OCI-LY7 (cell line): ENCODE data around the gene CEP164. TPM values are rescaled to one million over a fixed set of nuclear protein-coding genes. Genes with fewer than 3 reads are reported as not detected.

Experiments
- BruUV-seq: library from RNA; stranded (reverse); fragments of 400-500 nt; replicated peaks from 2 replicates; lab custom pipeline; 2021; lab: Mats Ljungman, UMichigan
- CTCF ChIA-PET: fragments of 300-600 bp; sonication (Branson Sonifier 250); formaldehyde crosslinking; loops from one replicate; lab custom pipeline; 2022; ENCODE audit warnings: antibody characterized with exemption; ENCODE audit not compliant: unreplicated experiment; lab: Charles Lee
- POLR2A ChIA-PET: fragments of 300-600 bp; sonication (Branson Sonifier 250); formaldehyde crosslinking; loops from one replicate; lab custom pipeline; 2022; ENCODE audit warnings: antibody characterized with exemption; lab: Charles Lee
- DNase-seq: peaks from one replicate; pipeline ENCODE4 v3.0.0-alpha.2; 2015; ENCODE audit warnings: low spot score
- H2AFZ ChIP-seq: fragments of 200-600 bp; sonication (generic), shearing (Covaris generic); 2 replicates; pipeline ENCODE4 v1.6.1; 2014; ENCODE audit warnings: mild to moderate bottlenecking, antibody characterized with exemption, low read length, moderate library complexity
- H3K27ac ChIP-seq: fragments of 200-600 bp; sonication (generic); 2 replicates; pipeline ENCODE4 v1.5.1; 2014; ENCODE audit warnings: mixed run types, low read depth, mild to moderate bottlenecking, moderate library complexity, low read length, inconsistent platforms; ENCODE audit not compliant: poor library complexity, severe bottlenecking
- H3K36me3 ChIP-seq: fragments of 200-600 bp; sonication (generic); 2 replicates; pipeline ENCODE4 v1.6.1; 2014; ENCODE audit warnings: mild to moderate bottlenecking, antibody characterized with exemption, low read length, moderate library complexity, mixed read lengths; ENCODE audit not compliant: insufficient read depth
- H3K4me1 ChIP-seq: fragments of 200-600 bp; sonication (generic); 2 replicates; pipeline ENCODE4 v1.5.1; 2014; ENCODE audit warnings: mild to moderate bottlenecking, low read length; ENCODE audit not compliant: insufficient read depth, poor library complexity, severe bottlenecking
- H3K4me2 ChIP-seq: fragments of 200-600 bp; sonication (generic); 2 replicates; pipeline ENCODE4 v1.6.1; 2014; ENCODE audit warnings: mild to moderate bottlenecking, low read length
- H3K4me3 ChIP-seq: fragments of 200-600 bp; sonication (generic); 2 replicates; pipeline ENCODE4 v1.5.1; 2014; ENCODE audit warnings: mild to moderate bottlenecking, low read depth, low read length; ENCODE audit not compliant: poor library complexity, severe bottlenecking
- H3K79me2 ChIP-seq: fragments of 200-600 bp; sonication (generic); 2 replicates; pipeline ENCODE4 v1.6.1; 2016; ENCODE audit warnings: low read depth, mild to moderate bottlenecking, low read length, moderate library complexity, mixed read lengths; ENCODE audit not compliant: insufficient read depth
- H3K9me2 ChIP-seq: fragments of 200-600 bp; sonication (generic); 2 replicates; pipeline ENCODE4 v1.6.1; 2016; ENCODE audit warnings: mild to moderate bottlenecking, low read length, mixed read lengths; ENCODE audit not compliant: insufficient read depth
- H3K9me3 ChIP-seq: fragments of 200-600 bp; sonication (generic); 2 replicates; pipeline ENCODE4 v1.6.1; 2014; ENCODE audit warnings: mild to moderate bottlenecking, mixed run types, low read length, mixed read lengths
- H4K20me1 ChIP-seq: fragments of 200-600 bp; sonication (generic); 2 replicates; pipeline ENCODE4 v1.6.1; 2014; ENCODE audit warnings: mild to moderate bottlenecking, antibody characterized with exemption, low read length, moderate library complexity, mixed read lengths; ENCODE audit not compliant: insufficient read depth
- EZH2phosphoT487 ChIP-seq: fragments of 200-600 bp; sonication (generic); IDR thresholded peaks from 2 replicates; pipeline ENCODE4 v1.6.1; 2018; ENCODE audit warnings: low read depth, borderline replicate concordance, mild to moderate bottlenecking, mixed run types, antibody characterized with exemption, low read length, moderate library complexity, mixed read lengths
- intact Hi-C: fragments of 100-400 bp; cut with micrococcal nuclease; formaldehyde crosslinking; loops from one replicate; pipeline ENCODE4 v1.10.0; 2022; ENCODE audit not compliant: unreplicated experiment
- total RNA-seq, 2 experiments: library from RNA; depleted of rRNA in 1 of 2; stranded (reverse); fragments of >200 nt in 1 of 2; shearing (Covaris generic) in 1 of 2; gene quantifications; 2 replicates each; pipeline ENCODE4 v1.2.3, GENCODE V29; 2014 to 2022
- TF ChIP-seq, protein P1 (sequence below): fragments of 200-600 bp; sonication (generic); conservative IDR thresholded peaks from 2 replicates; pipeline ENCODE4 v1.5.1; 2014; ENCODE audit warnings: mild to moderate bottlenecking, antibody characterized with exemption, low read length, moderate library complexity, mixed read lengths

CEP164 gene
- total RNA-seq, 2 experiments from 2014 or later: 25.3 to 48.7 TPM

DNA sequence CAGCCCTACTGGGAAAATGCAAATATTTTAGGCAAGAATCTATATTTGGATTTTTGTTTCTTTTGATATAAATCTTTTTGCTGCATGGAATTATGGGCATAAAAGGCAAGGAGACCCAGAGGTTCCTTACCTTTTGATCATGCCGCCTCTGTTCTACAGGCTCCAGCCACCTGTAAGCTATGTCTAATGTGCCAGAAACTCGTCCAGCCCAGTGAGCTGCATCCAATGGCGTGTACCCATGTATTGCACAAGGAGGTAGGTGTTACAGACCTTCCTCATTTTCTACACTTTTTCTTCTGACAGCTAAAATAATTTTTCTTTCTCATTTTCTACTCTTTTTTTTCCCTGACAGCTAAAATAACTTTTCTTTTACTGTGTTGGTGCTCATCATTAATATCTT lies 44.7 kb upstream of the CEP164 start:
- no peaks in the 10 kb centered on the region for H3K9me3 ChIP-seq
- peaks cover 59% of the 10 kb centered on the region for H3K36me3 ChIP-seq
- no peak overlapping the region for H2AFZ ChIP-seq
- intact Hi-C loops: no loop called here
- H4K20me1 ChIP-seq: no peaks in the 10 kb centered on the region
- no peak overlapping the region for H3K4me2 ChIP-seq
- no peaks in the 10 kb centered on the region for H3K4me1 ChIP-seq
- H3K9me2 ChIP-seq: no peaks in the 10 kb centered on the region
- H3K4me3 ChIP-seq: no peak overlapping the region
- TF ChIP-seq, protein P1, sequence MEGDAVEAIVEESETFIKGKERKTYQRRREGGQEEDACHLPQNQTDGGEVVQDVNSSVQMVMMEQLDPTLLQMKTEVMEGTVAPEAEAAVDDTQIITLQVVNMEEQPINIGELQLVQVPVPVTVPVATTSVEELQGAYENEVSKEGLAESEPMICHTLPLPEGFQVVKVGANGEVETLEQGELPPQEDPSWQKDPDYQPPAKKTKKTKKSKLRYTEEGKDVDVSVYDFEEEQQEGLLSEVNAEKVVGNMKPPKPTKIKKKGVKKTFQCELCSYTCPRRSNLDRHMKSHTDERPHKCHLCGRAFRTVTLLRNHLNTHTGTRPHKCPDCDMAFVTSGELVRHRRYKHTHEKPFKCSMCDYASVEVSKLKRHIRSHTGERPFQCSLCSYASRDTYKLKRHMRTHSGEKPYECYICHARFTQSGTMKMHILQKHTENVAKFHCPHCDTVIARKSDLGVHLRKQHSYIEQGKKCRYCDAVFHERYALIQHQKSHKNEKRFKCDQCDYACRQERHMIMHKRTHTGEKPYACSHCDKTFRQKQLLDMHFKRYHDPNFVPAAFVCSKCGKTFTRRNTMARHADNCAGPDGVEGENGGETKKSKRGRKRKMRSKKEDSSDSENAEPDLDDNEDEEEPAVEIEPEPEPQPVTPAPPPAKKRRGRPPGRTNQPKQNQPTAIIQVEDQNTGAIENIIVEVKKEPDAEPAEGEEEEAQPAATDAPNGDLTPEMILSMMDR: no peak
- TF ChIP-seq EZH2phosphoT487: no peak
- POLR2A ChIA-PET: interaction anchor here (0.6 to 0.8 kb wide), 2 partner anchors 59 to 205 kb away, joined by 3 read pairs; no protein-coding TSS in a partner anchor
- no peaks in the 10 kb centered on the region for H3K79me2 ChIP-seq
- no TSS peak for BruUV-seq
- no peak for DNase-seq
- H3K27ac ChIP-seq: no peak overlapping the region
- CTCF ChIA-PET: no interaction called here

DNA sequence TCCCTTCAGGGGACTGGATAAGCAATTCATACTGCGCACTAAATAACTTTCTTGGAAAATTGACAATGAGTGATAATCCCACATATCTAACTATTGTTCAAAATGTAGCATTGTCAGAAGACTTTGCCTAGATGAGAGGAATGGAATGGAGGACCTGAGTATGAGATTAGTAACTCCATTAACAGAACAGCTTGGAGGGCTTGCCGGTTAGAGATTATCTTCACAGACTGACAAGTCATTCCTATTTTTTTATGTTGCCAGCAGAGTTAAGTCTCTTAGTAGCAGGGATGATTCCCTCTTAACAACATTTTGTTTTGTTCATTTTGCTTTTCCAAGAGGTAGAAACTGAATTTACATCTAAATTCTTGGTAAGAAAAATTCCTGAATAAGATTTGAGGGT lies 43.6 kb upstream of the CEP164 start:
- no peaks in the 10 kb centered on the region for H3K9me2 ChIP-seq
- H3K27ac ChIP-seq: no peak overlapping the region
- TF ChIP-seq EZH2phosphoT487: no peak
- TF ChIP-seq, protein P1: no peak
- DNase-seq: no peak
- no peaks in the 10 kb centered on the region for H3K9me3 ChIP-seq
- no peaks in the 10 kb centered on the region for H3K79me2 ChIP-seq
- peaks cover 59% of the 10 kb centered on the region for H3K36me3 ChIP-seq
- no peaks in the 10 kb centered on the region for H3K4me1 ChIP-seq
- H3K4me3 ChIP-seq: no peak overlapping the region
- no peak overlapping the region for H2AFZ ChIP-seq
- BruUV-seq: no TSS peak
- no peaks in the 10 kb centered on the region for H4K20me1 ChIP-seq
- no peak overlapping the region for H3K4me2 ChIP-seq
- CTCF ChIA-PET: interaction anchor here (0.6 kb wide), 1 partner anchor 43 kb away, joined by 3 read pairs; no protein-coding TSS in a partner anchor
- POLR2A ChIA-PET: interaction anchor here (0.6 to 1.1 kb wide), 2 partner anchors 23 to 568 kb away, joined by 3 to 4 read pairs; no protein-coding TSS in a partner anchor
- intact Hi-C loops: no loop called here

DNA sequence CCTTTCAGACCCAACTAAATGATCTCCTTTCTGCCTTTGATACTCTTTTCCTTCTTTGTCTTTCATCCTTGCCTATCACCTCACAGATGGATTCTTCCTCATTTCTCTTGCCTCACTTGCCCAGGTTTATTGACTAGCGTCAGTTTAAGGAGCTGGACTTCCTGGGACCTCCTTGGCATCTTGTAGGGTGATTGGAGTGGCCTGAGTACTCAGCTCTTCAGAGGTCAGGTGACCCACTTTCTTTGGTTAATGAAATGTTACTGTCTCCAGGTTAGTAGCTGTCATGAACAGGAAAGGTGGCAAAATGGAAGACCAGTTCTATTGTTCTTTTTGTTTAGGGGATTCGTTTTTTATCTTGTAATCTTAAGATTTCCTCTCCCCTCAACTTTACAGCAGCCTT lies 41.1 kb upstream of the CEP164 start:
- ChIA-PET CTCF (no interaction called here), POLR2A (no interaction called here)

More for the DNA sequence above, 41.1 kb upstream of the CEP164 start:
- no peak overlapping the region for H3K4me2 ChIP-seq
- no peaks in the 10 kb centered on the region for H3K9me3 ChIP-seq
- BruUV-seq: no TSS peak
- intact Hi-C loops: no loop called here
- peaks cover 49% of the 10 kb centered on the region for H3K36me3 ChIP-seq
- no peaks in the 10 kb centered on the region for H3K4me1 ChIP-seq
- DNase-seq: no peak
- no peaks in the 10 kb centered on the region for H4K20me1 ChIP-seq
- H3K79me2 ChIP-seq: no peaks in the 10 kb centered on the region
- H2AFZ ChIP-seq: no peak overlapping the region
- H3K27ac ChIP-seq: no peak overlapping the region
- no peak overlapping the region for H3K4me3 ChIP-seq
- TF ChIP-seq, protein P1: no peak
- TF ChIP-seq EZH2phosphoT487: no peak
- no peaks in the 10 kb centered on the region for H3K9me2 ChIP-seq
